ENCODE measurements around the gene TMEM117. TPM values are rescaled to one million over a fixed set of nuclear protein-coding genes. Genes with fewer than 3 reads are reported as not detected.

The TMEM117 gene
- polyA plus RNA-seq, 3 donors: 1.9 to 4.0 (median 2.5) TPM

GRCh38 chr12:43917896-43918295 is 82.0 kb downstream of the TMEM117 start:
- 58 to 82% (median 79%) methylated on average over 2 of the region's 2 CpGs for WGBS, 3 donors
- H3K27ac ChIP-seq (ENCODE audit: low read depth, low read length): no peak overlapping the region

- no peak overlapping the region for H3K27ac ChIP-seq (ENCODE audit: low read depth, low read length)
- WGBS, 3 donors: 93 to 94% (median 94%) methylated on average over 3 of the region's 3 CpGs
Measured at GRCh38 chr12:43921666-43922337, 85.9 kb downstream of the TMEM117 start.

DNA sequence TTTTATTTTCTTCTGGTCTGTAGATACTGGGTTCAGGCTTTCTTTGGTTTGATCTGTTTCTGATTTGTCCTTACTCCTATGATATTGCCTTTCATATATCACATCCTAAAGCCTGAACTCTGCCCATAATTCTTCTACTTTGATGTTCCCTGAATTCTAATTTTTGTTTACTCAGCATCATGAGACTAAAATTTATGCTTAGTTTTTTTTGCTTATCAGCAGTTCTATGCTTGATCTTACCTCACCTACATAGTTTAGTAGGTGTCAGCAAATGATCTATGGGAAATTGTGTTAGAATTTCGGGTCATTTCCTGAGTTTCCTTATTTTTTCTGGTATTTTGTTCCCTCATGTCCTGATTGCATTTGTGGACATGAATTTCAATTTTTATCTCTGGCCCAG is 94.2 kb downstream of the TMEM117 start:
- WGBS, 3 donors: 65 to 78% (median 74%) methylated on average over 1 of the region's 1 CpG
- no peak overlapping the region for H3K27ac ChIP-seq (ENCODE audit: low read depth, low read length)

DNA sequence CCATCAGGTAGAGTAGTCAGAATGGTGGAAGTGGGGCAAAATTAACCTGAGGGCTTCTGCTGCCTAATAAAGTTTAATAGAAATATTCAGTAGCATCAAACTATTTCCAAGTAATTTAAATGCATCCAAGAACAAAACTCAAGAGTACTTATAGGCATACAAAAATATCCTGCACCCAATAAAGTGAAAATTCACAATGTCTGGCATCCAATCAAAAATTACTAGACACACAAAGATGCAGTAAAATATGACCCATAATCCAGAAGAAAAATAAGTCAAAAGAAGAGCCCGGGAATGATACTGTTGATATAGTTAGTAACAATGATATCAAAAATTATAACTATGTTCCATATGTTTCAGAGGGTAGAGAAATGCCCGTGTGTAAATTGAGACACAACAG is 95.3 kb downstream of the TMEM117 start:
- WGBS, 3 donors: 93 to 100% (median 98%) methylated on average over 2 of the region's 2 CpGs
- no peak overlapping the region for H3K27ac ChIP-seq (ENCODE audit: low read depth, low read length)

- WGBS, 3 donors: 87 to 94% (median 93%) methylated on average over 1 of the region's 1 CpG
Measured at GRCh38 chr12:43935581-43935980, 99.7 kb downstream of the TMEM117 start.

DNA sequence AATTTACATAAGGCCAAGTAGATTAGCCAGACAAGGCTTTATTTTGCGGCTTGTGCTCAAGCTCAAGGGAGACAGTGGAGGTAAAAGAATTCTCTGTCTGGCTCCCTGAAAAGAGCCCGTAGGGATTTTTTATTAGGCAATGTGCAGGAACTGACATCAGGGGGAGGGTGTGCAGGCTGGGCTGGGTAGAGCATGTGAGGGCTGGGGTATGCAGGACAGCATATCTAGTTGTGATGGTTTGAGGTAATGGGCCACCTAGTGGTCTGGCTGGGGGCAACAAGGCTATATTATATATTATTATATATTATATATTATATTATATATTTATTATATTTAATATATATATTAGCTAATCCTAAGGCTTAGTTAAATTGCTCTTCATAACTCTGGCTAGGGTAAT is 102.1 kb downstream of the TMEM117 start:
- H3K27ac ChIP-seq (ENCODE audit: low read depth, low read length): no peak overlapping the region
- WGBS, 3 donors: 67 to 74% (median 69%) methylated on average over 2 of the region's 2 CpGs

More at GRCh38 chr12:43935581-43935980, 99.7 kb downstream of the TMEM117 start:
- no peak overlapping the region for H3K27ac ChIP-seq (ENCODE audit: low read depth, low read length)

DNA sequence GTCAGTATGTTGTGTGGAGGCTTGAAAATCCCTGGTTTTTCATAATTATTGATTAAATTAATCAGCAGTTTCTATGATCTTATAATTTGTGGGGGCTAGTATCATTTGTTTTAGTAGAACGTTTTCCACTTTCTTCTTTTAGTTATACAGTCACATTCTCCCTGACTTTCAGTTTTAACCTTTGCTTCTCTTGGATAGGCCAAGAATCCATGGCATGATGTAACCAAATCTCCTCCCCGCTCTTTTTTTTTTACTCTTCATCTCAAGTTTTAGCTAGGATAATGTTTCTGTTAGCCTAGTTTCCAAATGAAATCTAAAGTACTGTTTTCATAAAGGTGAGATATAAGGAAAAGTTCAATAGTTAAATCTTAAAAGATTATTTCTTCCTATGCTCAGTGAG is 106.5 kb downstream of the TMEM117 start:
- 56 to 64% (median 59%) methylated on average over 2 of the region's 2 CpGs for WGBS, 3 donors
- H3K27ac ChIP-seq (ENCODE audit: low read depth, low read length): no peak overlapping the region

DNA sequence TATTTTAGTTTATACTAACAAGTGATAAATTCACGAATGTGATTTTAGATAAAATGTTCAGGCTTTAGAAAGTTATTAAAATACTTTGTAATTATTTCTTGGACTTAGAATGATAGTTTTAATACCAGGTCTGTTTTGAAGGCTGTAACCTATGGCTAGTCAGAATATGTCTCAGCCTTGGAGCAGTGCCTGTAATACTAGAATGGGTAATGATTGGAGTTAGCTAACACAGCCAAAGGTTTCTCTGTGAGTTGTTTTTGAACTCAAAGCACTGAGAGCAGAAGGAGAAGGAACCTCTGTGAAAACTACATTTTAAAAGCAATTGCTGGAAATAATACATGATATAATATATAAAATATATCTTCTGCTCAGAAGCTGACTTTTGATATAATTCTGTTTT is 110.1 kb downstream of the TMEM117 start:
- 75 to 81% (median 81%) methylated on average over 1 of the region's 1 CpG for WGBS, 3 donors
- H3K27ac ChIP-seq (ENCODE audit: low read depth, low read length): no peak overlapping the region

DNA sequence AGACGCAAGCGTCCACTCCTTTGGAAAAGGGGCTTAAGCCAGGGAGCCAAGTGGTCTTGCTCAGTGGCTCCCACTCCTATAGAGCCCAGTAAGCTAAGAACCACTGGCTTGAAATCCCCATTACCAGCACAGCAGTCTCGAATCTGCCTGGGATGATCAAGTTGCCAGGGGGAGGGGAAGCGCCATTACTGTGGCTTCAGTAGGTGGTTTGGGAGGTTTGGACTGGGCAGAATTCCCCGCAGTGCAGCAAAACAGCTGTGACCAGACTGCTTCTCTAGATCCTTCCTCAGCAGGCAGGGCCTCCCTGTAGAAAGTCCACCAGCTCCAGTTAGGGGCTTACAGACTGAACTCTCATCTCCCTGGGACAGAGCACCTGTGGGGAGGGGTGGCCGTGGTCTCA is 115.4 kb downstream of the TMEM117 start:
- no peak overlapping the region for H3K27ac ChIP-seq (ENCODE audit: low read depth, low read length)
- 92 to 93% (median 92%) methylated on average over 6 of the region's 6 CpGs for WGBS, 3 donors

GRCh38 chr12:43957732-43958372 is 122.0 kb downstream of the TMEM117 start:
- 38 to 50% (median 38%) methylated on average over 2 of the region's 2 CpGs for WGBS, 3 donors

GRCh38 chr12:43964033-43964432 is 128.2 kb downstream of the TMEM117 start:
- H3K27ac ChIP-seq (ENCODE audit: low read depth, low read length): no peak overlapping the region
- 82 to 94% (median 88%) methylated on average over 2 of the region's 2 CpGs for WGBS, 3 donors

More at GRCh38 chr12:43957732-43958372, 122.0 kb downstream of the TMEM117 start:
- no peak overlapping the region for H3K27ac ChIP-seq (ENCODE audit: low read depth, low read length)

GRCh38 chr12:43964961-43965360 is 129.1 kb downstream of the TMEM117 start:
- WGBS, 3 donors: 49 to 71% (median 62%) methylated on average over 3 of the region's 3 CpGs
- no peak overlapping the region for H3K27ac ChIP-seq (ENCODE audit: low read depth, low read length)

DNA sequence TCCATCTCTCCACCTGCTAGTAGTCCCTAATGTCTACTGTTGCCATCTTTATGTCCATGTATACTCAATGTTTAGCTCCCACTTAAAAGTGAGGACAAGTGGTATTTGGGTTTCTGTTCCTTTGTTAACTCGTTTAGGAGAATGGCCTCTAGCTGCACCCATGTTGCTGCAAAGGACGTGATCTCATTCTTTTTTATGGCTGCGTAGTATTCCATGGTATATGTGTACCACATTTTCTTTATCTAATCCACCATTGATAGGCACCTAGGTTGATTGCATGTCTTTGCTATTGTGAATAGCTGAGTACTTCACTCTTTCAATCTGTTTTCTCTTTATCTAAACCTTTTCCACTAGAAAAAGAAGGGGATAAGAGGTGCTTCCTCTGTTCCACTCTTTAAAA is 130.0 kb downstream of the TMEM117 start:
- H3K27ac ChIP-seq (ENCODE audit: low read depth, low read length): no peak overlapping the region
- 85 to 92% (median 87%) methylated on average over 3 of the region's 3 CpGs for WGBS, 3 donors

DNA sequence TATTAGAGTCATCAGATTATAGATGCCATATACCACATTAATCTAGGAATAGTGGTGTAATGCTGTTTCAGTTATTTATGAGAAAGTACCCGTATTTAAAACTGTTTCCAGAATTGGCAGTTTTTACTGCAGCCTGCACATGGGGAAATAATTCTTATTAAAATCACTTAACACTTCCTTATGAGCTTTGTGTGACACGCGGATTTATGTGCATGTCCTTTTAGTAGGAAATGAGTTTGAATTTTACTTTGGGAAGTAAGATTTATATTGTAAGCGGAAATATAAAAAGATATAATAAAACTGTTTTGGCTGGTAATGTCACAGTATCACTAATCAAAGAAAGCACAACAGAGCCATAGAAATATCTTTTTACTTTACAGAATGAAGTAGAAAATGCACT is 132.9 kb downstream of the TMEM117 start:
- WGBS, 3 donors: 49 to 89% (median 62%) methylated on average over 4 of the region's 4 CpGs
- H3K27ac ChIP-seq (ENCODE audit: low read depth, low read length): no peak overlapping the region

DNA sequence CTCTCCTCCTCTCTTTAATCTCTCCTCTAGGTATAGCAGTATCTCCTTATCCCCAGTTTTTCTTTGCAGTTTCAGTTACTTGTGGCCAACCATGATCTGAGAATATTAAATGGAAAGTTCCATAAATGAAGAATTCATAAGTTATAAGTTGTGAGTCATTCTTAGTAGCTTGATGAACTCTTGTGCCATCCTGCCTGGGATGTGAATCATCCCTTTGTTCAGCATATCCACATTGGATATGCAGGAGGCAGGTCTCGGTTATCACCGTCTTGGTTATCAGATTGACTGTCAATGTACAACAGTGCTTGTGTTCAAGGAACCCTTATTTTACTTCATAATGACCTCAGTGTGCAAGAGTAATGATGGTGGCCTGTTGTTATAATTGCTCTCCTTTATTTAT is 134.0 kb downstream of the TMEM117 start:
- 96 to 98% (median 97%) methylated on average over 2 of the region's 2 CpGs for WGBS, 3 donors
- no peak overlapping the region for H3K27ac ChIP-seq (ENCODE audit: low read depth, low read length)

DNA sequence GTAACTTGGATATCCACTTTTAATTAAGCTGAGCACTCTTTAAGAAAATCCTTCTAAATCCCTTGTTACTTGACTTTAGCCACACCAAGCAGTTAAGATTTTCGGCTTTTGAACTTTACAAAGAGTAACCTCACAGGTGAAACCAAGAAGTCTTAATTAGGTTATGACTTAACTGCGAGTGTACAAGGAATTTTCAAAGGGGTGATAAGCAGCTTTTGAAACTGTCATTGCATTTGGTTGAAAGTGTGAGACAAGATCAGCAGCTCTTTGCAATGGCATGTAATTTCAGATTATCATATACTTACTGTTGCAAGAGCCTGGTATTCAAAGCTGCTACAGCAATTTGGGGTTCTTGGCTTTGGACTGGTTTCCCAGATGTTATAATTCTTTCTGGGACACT is 137.5 kb downstream of the TMEM117 start:
- 90 to 91% (median 91%) methylated on average over 2 of the region's 2 CpGs for WGBS, 3 donors
- H3K27ac ChIP-seq (ENCODE audit: low read depth, low read length): no peak overlapping the region

GRCh38 chr12:43973993-43974392 is 138.1 kb downstream of the TMEM117 start:
- WGBS, 3 donors: 12 to 52% (median 21%) methylated on average over 1 of the region's 1 CpG
- no peak overlapping the region for H3K27ac ChIP-seq (ENCODE audit: low read depth, low read length)

DNA sequence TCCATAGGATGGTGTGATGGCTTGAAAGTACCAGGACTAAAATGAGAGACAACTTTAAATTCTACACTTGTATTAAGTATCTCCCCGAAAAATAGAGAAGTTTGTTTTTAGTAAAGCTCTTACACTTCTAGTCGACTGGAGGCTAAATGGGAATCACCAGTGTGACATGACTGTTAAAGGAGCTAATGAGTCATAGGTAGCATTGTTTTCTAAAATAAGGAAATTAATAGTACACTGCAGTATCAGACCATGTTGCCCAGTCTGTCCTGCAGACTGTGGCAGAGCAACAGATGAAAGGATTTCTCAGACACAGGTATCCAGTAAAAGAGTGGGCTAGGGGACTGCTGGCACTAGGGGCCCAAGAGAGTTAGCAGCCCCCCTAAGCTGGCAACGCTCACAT is 140.1 kb downstream of the TMEM117 start:
- WGBS, 3 donors: 90 to 97% (median 90%) methylated on average over 3 of the region's 3 CpGs
- no peak overlapping the region for H3K27ac ChIP-seq (ENCODE audit: low read depth, low read length)

- no peak overlapping the region for H3K27ac ChIP-seq (ENCODE audit: low read depth, low read length)
- 84 to 96% (median 95%) methylated on average over 2 of the region's 2 CpGs for WGBS, 3 donors
Measured at GRCh38 chr12:43978556-43978955, 142.7 kb downstream of the TMEM117 start.

DNA sequence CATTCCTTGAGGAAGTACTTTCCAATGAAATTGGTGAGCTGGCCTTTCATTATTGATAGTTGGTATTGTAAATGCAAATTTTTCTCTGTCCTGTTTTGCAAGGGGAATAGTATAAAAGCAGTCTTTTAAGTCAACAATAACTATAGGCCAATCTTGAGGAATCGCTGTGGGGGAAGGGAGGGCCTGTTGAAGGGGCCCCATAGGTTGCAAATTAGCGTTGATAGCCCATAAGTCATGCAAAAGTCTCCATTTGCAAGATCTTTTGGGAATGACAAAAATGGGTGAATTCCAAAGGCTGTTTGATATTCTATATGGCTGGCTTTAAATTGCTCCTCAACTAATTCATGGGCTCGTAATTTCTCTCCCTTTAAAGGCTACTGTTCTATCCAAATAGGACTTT is 143.6 kb downstream of the TMEM117 start:
- WGBS, 3 donors: 87 to 90% (median 88%) methylated on average over 3 of the region's 3 CpGs
- H3K27ac ChIP-seq (ENCODE audit: low read depth, low read length): no peak overlapping the region

All from adipose tissue (tissue), 3 donors.